SU-DHL-6 (cell line): Measurements from ENCODE around the gene WBP2NL.

Source experiments
- EZH2phosphoT487 ChIP-seq: fragments of 200-600 bp; sonication (generic), shearing (Covaris generic); conservative IDR thresholded peaks from 2 replicates; pipeline ENCODE4 v1.6.1; 2018; ENCODE audit warnings: mild to moderate bottlenecking, antibody characterized with exemption, low read length, moderate library complexity, mixed read lengths
- TF ChIP-seq, protein P1 (sequence below): fragments of 200-600 bp; sonication (generic); IDR thresholded peaks from one replicate; pipeline ENCODE4 v1.5.1; 2017; ENCODE audit warnings: antibody characterized with exemption, mild to moderate bottlenecking, low read length, moderate library complexity; ENCODE audit not compliant: insufficient read depth, poor library complexity, severe bottlenecking

DNA sequence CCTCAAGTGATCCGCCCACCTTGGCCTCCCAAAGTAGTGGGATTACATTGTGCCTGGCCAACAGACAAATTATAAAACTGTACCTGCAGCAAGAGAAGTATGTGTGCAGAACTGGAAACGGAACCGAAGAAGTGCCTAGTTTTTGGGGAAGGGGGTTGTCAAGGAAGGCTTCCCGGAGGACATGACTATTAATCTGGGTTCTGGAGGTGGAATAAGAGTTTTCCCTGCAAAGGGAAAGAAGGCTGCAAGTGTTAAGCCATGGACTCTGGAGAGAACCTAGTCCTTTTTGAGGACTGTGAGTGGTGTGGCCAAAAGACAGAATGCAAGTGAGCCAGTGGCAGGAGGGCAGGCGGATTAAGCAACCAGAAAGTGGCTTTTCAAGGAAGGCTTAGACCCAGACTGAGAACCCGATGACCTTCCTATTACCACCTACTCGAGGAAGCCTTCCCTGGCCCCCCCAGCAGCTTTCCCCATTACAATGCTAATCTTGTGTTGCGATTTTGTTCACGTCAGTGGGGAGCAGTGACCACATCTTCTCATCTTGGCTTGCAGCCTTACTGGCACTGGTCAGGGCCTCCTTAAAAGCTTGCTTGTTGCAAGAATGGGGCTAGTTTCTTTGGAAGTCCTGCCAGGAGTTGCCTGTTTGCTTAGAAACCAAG is 35.0 kb upstream of the WBP2NL start:
- TF ChIP-seq, protein P1, sequence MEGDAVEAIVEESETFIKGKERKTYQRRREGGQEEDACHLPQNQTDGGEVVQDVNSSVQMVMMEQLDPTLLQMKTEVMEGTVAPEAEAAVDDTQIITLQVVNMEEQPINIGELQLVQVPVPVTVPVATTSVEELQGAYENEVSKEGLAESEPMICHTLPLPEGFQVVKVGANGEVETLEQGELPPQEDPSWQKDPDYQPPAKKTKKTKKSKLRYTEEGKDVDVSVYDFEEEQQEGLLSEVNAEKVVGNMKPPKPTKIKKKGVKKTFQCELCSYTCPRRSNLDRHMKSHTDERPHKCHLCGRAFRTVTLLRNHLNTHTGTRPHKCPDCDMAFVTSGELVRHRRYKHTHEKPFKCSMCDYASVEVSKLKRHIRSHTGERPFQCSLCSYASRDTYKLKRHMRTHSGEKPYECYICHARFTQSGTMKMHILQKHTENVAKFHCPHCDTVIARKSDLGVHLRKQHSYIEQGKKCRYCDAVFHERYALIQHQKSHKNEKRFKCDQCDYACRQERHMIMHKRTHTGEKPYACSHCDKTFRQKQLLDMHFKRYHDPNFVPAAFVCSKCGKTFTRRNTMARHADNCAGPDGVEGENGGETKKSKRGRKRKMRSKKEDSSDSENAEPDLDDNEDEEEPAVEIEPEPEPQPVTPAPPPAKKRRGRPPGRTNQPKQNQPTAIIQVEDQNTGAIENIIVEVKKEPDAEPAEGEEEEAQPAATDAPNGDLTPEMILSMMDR, result no peak
- no peak for TF ChIP-seq EZH2phosphoT487
